ENCODE results near the gene RIOK1. TPM values are rescaled to one million over a fixed set of nuclear protein-coding genes. Genes with fewer than 3 reads are reported as not detected.
A peak's percentile ranks its signal among the peaks of the same experiment; 100 is the strongest.

The RIOK1 gene
- total RNA-seq (2016; rRNA removed; fragmentation: Illumina TruSeq; extraction: Trizol) (37.8 and 45.7 TPM in 2 replicates), polyA plus RNA-seq (2011; rRNA removed) (9.1 and 9.4 TPM in 2 replicates), polyA minus RNA-seq (2011; rRNA and poly(A)+ RNA removed; ENCODE audit: low replicate concordance) (12.4 and 18.6 TPM in 2 replicates), Bru-seq, nascent RNA (percentile 83 among the genes with signal in this experiment), BruChase-seq, experiment 1, labeled RNA remaining after a 6-hour chase (percentile 88 among the genes with signal in this experiment), BruChase-seq, experiment 2, labeled RNA remaining after a 2-hour chase (percentile 86 among the genes with signal in this experiment)
- 9.0 and 10.4 TPM in 2 replicates for total RNA-seq (2016; cell fraction: cytosol; rRNA removed; fragmentation: Illumina TruSeq; extraction: Trizol; ENCODE audit: low read depth)
- total RNA-seq (2016; cell fraction: insoluble cytoplasmic fraction; rRNA removed; fragmentation: Illumina TruSeq; extraction: Trizol): 39.9 and 45.0 TPM in 2 replicates
- 17.4 and 18.1 TPM in 2 replicates for total RNA-seq (2016; cell fraction: membrane; rRNA removed; fragmentation: Illumina TruSeq; extraction: Trizol)
- total RNA-seq (2016; cell fraction: nucleus; rRNA removed; fragmentation: Illumina TruSeq; extraction: Trizol): 34.6 and 34.9 TPM in 2 replicates
- 9.0 and 9.4 TPM in 2 replicates for polyA plus RNA-seq (2011; cell fraction: cytosol; rRNA removed)
- 40.2 and 43.0 TPM in 2 replicates for polyA plus RNA-seq (2011; cell fraction: nucleus; rRNA removed)
- polyA plus RNA-seq (2012): 21.2 and 21.9 TPM in 2 replicates
- polyA plus RNA-seq (2016; cell fraction: cytosol; fragmentation: Illumina TruSeq; extraction: Trizol; ENCODE audit: low read depth): 3.1 and 3.2 TPM in 2 replicates
- 42.5 and 43.5 TPM in 2 replicates for polyA plus RNA-seq (2016; cell fraction: insoluble cytoplasmic fraction; fragmentation: Illumina TruSeq; extraction: Trizol; ENCODE audit: low read depth)
- polyA plus RNA-seq (2016; cell fraction: membrane; fragmentation: Illumina TruSeq; extraction: Trizol; ENCODE audit: low read depth): 7.3 and 8.5 TPM in 2 replicates
- 47.3 and 58.2 TPM in 2 replicates for polyA plus RNA-seq (2016; cell fraction: nucleus; fragmentation: Illumina TruSeq; extraction: Trizol; ENCODE audit: insufficient read depth, low read depth)
- polyA minus RNA-seq (2011; cell fraction: cytosol; rRNA and poly(A)+ RNA removed): 5.8 and 6.5 TPM in 2 replicates
- 28.8 and 43.3 TPM in 2 replicates for polyA minus RNA-seq (2011; cell fraction: nucleus; rRNA and poly(A)+ RNA removed)
- long read RNA-seq, experiment 1, transcript RIOK1-202 (17 exons, 2,810 nt): major isoform, 26 of 51 reads
- long read RNA-seq, experiment 1, partial matches to known transcripts: 15 of 51 reads
- long read RNA-seq, experiment 1, other reads (novel, unspliced or antisense): 10 of 51 reads
- long read RNA-seq, experiment 2, transcript RIOK1-202 (17 exons, 2,810 nt): major isoform, 20 of 53 reads
- long read RNA-seq, experiment 2, partial matches to known transcripts: 26 of 53 reads
- long read RNA-seq, experiment 2, other reads (novel, unspliced or antisense): 7 of 53 reads

DNA sequence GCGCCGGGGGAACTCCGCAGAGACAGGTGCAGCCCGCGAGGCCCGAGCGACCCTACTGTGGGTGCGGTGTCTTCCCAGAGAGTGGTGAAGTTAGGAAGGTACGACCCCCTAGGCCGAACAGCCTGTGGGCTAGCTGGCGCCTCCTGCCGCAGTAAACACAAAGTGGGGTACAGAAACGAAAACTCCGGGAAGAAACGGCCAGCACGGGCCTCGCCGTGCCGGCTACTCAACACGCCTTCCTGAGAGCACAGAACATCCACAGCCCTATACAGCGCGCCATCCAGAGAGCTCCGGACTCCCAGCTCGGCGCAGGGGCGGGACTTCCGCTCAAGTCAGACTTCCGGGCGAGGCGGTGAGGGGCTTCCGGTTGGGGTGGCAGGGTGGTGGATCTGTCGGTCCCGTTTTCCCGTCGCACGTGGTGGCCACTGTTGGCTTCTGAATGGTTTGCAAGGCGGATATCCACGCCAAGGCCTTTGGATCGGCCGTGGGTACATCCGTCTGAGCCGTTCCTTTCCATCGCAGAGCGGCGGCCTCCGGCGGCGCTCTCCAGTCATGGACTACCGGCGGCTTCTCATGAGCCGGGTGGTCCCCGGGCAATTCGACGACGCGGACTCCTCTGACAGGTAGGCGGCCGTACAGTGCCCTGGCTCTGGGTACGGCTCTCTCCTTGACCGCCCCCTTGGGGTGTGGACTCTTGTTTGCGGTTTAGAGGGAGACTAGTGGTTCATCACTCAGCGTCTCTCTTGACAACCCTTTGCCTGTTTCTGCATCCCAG lies at the start of gene RIOK1, which contains the start of gene CAGE1:
Gene RIOK1, plus strand, starts transcription at position 358 of the 775 bp plus-strand sequence. Its CDS starts 195 bp downstream, at position 553.
Gene CAGE1, minus strand, starts transcription at position 292 of the 775 bp plus-strand sequence. CDS start 2,569 bp downstream, outside the sequence.
- Histone ChIP-seq H3K9ac (ENCODE audit: insufficient read depth, low read depth, low read length) (peak within 1 kb of the TSS; percentile 86), H3K27ac (ENCODE audit: extremely low read length, insufficient read depth, low read length) (peak within 1 kb of the TSS; percentile 88), H3K4me2 (ENCODE audit: low read depth, low read length) (peak within 1 kb of the TSS; percentile 92), H3K27me3 (ENCODE audit: control insufficient read depth in 1 of 2, insufficient read depth in 2 of 2, low read length in 2 of 2) (no peaks in the 10 kb centered on the region; a peak in 1 of 5 replicates), H3K36me3 (replicated peaks in 1 of 2; ENCODE audit: control insufficient read depth in 1 of 2, insufficient read depth in 2 of 2, low read length in 2 of 2) (peaks cover 4 to 16% of the 10 kb centered on the region in 2 experiments; a peak in 4 of 5 replicates), H3K9me3 (ENCODE audit: low read length) (no peaks in the 10 kb centered on the region), H3K4me3 (replicated peaks in 1 of 3; ENCODE audit: insufficient read depth in 1 of 3, low read depth in 2 of 3, low read length in 3 of 3) (peak within 1 kb of the TSS; percentile 78 to 87 (median 84)), H2AFZ (ENCODE audit: low read length) (peak within 1 kb of the TSS; percentile 75), H3K79me2 (ENCODE audit: insufficient read depth, low read length) (peaks cover 34% of the 10 kb centered on the region), H3K4me1 (ENCODE audit: insufficient read depth, low read length) (peaks cover 37% of the 10 kb centered on the region), H4K20me1 (ENCODE audit: insufficient read depth, low read length) (no peaks in the 10 kb centered on the region)
- POLR2A ChIA-PET: interaction anchor here (0.7 to 2.6 kb wide), 36 partner anchors 9 to 283 kb away, joined by 3 to 39 read pairs (median 4); partner anchors contain the start of genes DSP, SNRNP48 and SSR1
- CTCF ChIA-PET (ENCODE audit: low intra/inter-chr PET ratio, low total read pairs): interaction anchor here (1.6 to 2.5 kb wide), 2 partner anchors 51 to 113 kb away, joined by 6 to 7 read pairs; no protein-coding TSS in a partner anchor
- DNase-seq (ENCODE audit: low spot score): peak; percentile 96
- in situ Hi-C loops (cut with HindIII; ENCODE audit: extremely low pct_ligation_motif_present, low pct_unique_long_range_greater_than_20kb): no loop called here
- intact Hi-C loops (cut with micrococcal nuclease; ENCODE audit: unreplicated experiment): loop anchor here (1.0 kb wide), 3 partner anchors 47 to 113 kb away; partner anchors contain the start of gene SSR1
- TSS peak; percentile 64 for BruUV-seq (replicated peaks)
- FAIRE-seq: peak; percentile 81
- peak; percentile 99 for ATAC-seq
- under 1% methylated on average over 38 of the region's 62 CpGs for WGBS (ENCODE audit: low lambda C conversion rate)
- TF ChIP-seq STAT6 (CRISPR knock-in tag; IDR thresholded peaks at IDR 0.05; ENCODE audit: borderline replicate concordance): peak; percentile 96
- no peak for TF ChIP-seq ATRX (CRISPR knock-in tag; IDR thresholded peaks at IDR 0.05; ENCODE audit: borderline replicate concordance)
- 0 out of 2 replicates have a peak, but pooled peaks have one; percentile 35 for TF ChIP-seq ZNF234 (CRISPR knock-in tag; conservative IDR thresholded peaks at IDR 0.05)
- TF ChIP-seq ZFP91 (CRISPR knock-in tag; IDR thresholded peaks at IDR 0.05; ENCODE audit: borderline replicate concordance): peak; percentile 96; the same call in 1 of the 2 replicates
- TF ChIP-seq ZNF615 (CRISPR knock-in tag; IDR thresholded peaks at IDR 0.05; ENCODE audit: borderline replicate concordance): peak; percentile 58
- TF ChIP-seq ZNF557 (CRISPR knock-in tag; IDR thresholded peaks at IDR 0.05): 0 out of 2 replicates have a peak, but pooled peaks have one; percentile 19
- no peak for TF ChIP-seq PLRG1 (conservative IDR thresholded peaks at IDR 0.05)
- TF ChIP-seq RBAK (CRISPR knock-in tag; IDR thresholded peaks at IDR 0.05): no peak
- TF ChIP-seq MAFF (IDR thresholded peaks at IDR 0.05; ENCODE audit: low read depth, low read length): no peak
- TF ChIP-seq GFI1 (CRISPR knock-in tag; IDR thresholded peaks at IDR 0.05; ENCODE audit: borderline replicate concordance): peak; percentile 71; the same call in 1 of the 2 replicates
- TF ChIP-seq ZNF264 (CRISPR knock-in tag; IDR thresholded peaks at IDR 0.05): no peak; the same call in 1 of the 2 replicates
- no peak for TF ChIP-seq MBD4 (IDR thresholded peaks at IDR 0.05; ENCODE audit: borderline replicate concordance, low read length)
- peak; percentile 99 for TF ChIP-seq MXD4 (CRISPR knock-in tag; IDR thresholded peaks at IDR 0.05)

All from HepG2 (cell line).